ENCODE measurements around the gene PEX11B. TPM values are rescaled to one million over a fixed set of nuclear protein-coding genes. Genes with fewer than 3 reads are reported as not detected.

The PEX11B gene
- total and polyA plus RNA-seq, 9 donors, result 18.2 to 44.4 (median 26.9) TPM

DNA sequence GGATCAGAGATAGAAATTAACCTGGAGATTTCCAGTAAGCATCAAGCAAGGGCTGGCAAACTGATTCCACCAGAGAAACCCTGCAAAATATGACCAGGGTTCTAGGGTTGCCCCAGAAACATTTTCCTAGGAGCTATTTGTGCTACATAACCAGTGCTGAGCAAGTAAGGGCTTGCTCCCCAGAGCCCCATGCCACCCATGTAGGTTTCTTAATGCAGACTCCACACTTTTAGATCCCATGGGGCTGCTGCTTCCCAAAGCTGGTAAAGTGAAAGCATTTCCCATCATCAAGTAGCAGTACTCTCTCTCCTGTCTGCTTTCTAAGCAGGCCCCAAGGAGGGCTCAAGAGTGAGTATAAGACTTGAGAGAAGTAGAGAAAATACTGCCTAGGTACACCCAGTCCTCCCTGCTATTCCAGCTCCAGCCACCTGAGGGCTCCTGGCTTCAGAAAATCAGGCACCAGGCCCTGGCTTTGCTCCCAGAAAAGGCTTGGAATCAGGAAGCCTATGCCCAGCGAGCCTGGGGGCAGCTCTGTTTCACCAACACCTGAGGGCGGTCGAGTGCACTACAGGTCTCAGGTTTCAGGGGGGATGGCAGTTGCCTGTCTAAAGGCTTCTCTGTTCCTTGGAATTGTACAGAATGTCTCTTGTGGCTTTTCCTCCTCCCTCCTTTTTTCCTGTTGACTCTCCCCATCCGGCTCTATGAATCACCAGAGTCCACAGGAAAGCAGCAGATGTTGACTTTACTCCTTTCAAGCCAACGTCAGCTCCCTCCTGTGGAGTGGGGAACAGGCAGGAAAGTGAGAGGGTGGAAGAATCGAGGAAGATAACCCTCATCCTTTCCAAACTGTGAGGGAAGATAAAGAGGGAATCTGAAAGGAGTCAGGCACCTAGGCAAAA is 26.7 kb downstream of the PEX11B start:
- Histone ChIP-seq H3K9me3 (no peaks in the 10 kb centered on the region), H3K36me3 (no peaks in the 10 kb centered on the region), H3K4me3 (no peak overlapping the region), H3K27ac (peak overlapping the region; percentile 78 to 82), H3K4me1 (ENCODE audit: insufficient read depth) (peaks cover 8% of the 10 kb centered on the region), H3K27me3 (no peaks in the 10 kb centered on the region)
- no peak for TF ChIP-seq EP300 (IDR thresholded peaks at IDR 0.05)
- TF ChIP-seq, protein P1, sequence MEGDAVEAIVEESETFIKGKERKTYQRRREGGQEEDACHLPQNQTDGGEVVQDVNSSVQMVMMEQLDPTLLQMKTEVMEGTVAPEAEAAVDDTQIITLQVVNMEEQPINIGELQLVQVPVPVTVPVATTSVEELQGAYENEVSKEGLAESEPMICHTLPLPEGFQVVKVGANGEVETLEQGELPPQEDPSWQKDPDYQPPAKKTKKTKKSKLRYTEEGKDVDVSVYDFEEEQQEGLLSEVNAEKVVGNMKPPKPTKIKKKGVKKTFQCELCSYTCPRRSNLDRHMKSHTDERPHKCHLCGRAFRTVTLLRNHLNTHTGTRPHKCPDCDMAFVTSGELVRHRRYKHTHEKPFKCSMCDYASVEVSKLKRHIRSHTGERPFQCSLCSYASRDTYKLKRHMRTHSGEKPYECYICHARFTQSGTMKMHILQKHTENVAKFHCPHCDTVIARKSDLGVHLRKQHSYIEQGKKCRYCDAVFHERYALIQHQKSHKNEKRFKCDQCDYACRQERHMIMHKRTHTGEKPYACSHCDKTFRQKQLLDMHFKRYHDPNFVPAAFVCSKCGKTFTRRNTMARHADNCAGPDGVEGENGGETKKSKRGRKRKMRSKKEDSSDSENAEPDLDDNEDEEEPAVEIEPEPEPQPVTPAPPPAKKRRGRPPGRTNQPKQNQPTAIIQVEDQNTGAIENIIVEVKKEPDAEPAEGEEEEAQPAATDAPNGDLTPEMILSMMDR (IDR thresholded peaks at IDR 0.05), result peak; percentile 92 to 98 (median 94)
- TF ChIP-seq POLR2A (IDR thresholded peaks at IDR 0.05), result peak; percentile 9
- intact Hi-C loops (cut with DNase I), result loop anchor here in 1 of 4 donors (10.0 kb wide), 1 partner anchor 113 kb away; no protein-coding TSS in a partner anchor
- 1 to 4% (median 2%) methylated on average over 6 of the region's 6 CpGs for WGBS, 3 donors
- peak; percentile 95 to 97 (median 96) for DNase-seq

DNA sequence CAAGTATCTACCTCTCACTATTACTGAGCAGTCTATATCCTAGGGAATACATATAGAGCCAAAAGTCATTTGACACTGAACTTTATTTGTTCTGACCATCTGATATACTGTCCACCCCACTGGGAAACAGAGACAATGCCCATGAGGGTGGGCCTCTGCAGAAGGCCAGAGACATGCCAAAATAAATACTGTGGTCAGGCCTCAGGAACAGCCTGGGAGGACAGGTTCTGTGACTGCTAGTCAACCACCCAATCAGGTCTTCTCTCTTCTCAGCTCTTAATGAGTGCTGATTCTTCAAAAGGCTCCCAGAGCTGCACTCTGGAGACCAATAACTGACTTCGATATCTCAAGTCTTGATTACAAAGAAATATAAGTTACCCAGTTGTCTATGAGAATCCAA is 27.4 kb downstream of the PEX11B start:
- TF ChIP-seq EP300 (IDR thresholded peaks at IDR 0.05) (no peak), POLR2A (IDR thresholded peaks at IDR 0.05) (no peak)
- TF ChIP-seq, protein P1 (IDR thresholded peaks at IDR 0.05), result no peak

DNA sequence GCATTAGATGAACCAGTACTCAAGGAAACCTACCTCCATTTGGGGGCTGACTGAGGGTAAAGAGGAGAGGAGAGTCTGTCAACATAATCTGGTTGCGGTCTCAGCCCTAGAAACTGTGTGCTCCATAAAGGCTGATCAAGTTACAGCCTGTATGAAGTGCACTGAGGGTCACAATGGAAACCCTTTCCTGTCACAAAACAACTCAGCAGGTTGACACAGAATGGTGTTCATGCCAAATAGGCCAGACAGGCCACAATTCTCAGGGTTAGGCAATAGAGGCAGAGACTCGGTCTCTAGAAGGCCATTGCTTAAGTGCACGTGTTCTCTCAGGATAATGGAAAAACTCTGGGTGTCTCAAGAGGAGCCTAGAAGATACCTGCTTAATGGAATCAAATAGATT is 28.8 kb downstream of the PEX11B start:
- intact Hi-C loops (cut with DNase I), result loop anchor here in 1 of 4 donors (10.0 kb wide), 1 partner anchor 115 kb away; no protein-coding TSS in a partner anchor
- H3K4me3 ChIP-seq, result no peak overlapping the region
- H3K36me3 ChIP-seq, result no peaks in the 10 kb centered on the region
- H3K27ac ChIP-seq, result no peak overlapping the region
- 90 to 92% (median 90%) methylated on average over 3 of the region's 3 CpGs for WGBS, 3 donors
- no peak for DNase-seq
- peaks cover 8% of the 10 kb centered on the region for H3K4me1 ChIP-seq (ENCODE audit: insufficient read depth)
- TF ChIP-seq POLR2A (IDR thresholded peaks at IDR 0.05) (no peak), EP300 (IDR thresholded peaks at IDR 0.05) (no peak)
- TF ChIP-seq, protein P1 (IDR thresholded peaks at IDR 0.05), result no peak
- H3K9me3 ChIP-seq, result no peaks in the 10 kb centered on the region
- H3K27me3 ChIP-seq, result no peaks in the 10 kb centered on the region

More for the DNA sequence above, 27.4 kb downstream of the PEX11B start:
- no peaks in the 10 kb centered on the region for H3K9me3 ChIP-seq
- no peaks in the 10 kb centered on the region for H3K36me3 ChIP-seq
- H3K27ac ChIP-seq, result peak overlapping the region; percentile 78 to 82
- peaks cover 8% of the 10 kb centered on the region for H3K4me1 ChIP-seq (ENCODE audit: insufficient read depth)
- no peaks in the 10 kb centered on the region for H3K27me3 ChIP-seq
- WGBS, 3 donors, result 27 to 55% (median 35%) methylated on average over 1 of the region's 1 CpG
- no peak overlapping the region for H3K4me3 ChIP-seq
- intact Hi-C loops (cut with DNase I), result loop anchor here in 1 of 4 donors (10.0 kb wide), 1 partner anchor 114 kb away; no protein-coding TSS in a partner anchor
- DNase-seq, result no peak

DNA sequence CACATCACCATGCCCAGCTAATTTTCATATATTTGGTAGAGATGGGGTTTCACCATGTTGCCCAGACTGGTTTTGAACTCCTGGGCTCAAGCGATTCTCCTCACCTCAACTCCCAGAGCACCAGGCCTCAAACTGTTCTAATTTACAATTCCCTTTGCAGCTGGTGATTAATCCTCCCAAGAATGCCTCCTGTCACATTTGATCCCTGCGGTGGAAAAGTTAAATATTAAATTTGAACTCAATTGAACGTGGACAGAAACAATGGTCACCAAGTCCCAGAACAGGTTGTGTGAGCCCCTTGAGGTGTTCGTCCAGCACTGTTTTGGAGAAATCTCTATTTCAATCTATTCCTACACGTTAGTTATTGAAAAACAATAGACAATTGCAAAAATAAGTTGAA is 30.9 kb downstream of the PEX11B start:
- Histone ChIP-seq H3K27ac (no peak overlapping the region), H3K9me3 (no peaks in the 10 kb centered on the region), H3K27me3 (no peaks in the 10 kb centered on the region), H3K4me3 (no peak overlapping the region), H3K4me1 (ENCODE audit: insufficient read depth) (peaks cover 5% of the 10 kb centered on the region), H3K36me3 (no peaks in the 10 kb centered on the region)
- DNase-seq, result no peak
- TF ChIP-seq POLR2A (IDR thresholded peaks at IDR 0.05) (no peak), EP300 (IDR thresholded peaks at IDR 0.05) (no peak)
- TF ChIP-seq, protein P1 (IDR thresholded peaks at IDR 0.05), result no peak
- 78 to 80% (median 78%) methylated on average over 5 of the region's 5 CpGs for WGBS, 3 donors
- intact Hi-C loops (cut with DNase I), result no loop called here
